K562 (cell line): Measurements from ENCODE around the gene G6PC2. TPM values are rescaled to one million over a fixed set of nuclear protein-coding genes. Genes with fewer than 3 reads are reported as not detected.

ENCODE experiments used
- CREB1 ChIP-seq, 2 experiments: sonication (generic) in 1 of 2; formaldehyde crosslinking in 1 of 2; IDR thresholded peaks; 2 replicates each; pipeline versions ENCODE4 v1.6.1 to v1.8.0; 2012 to 2022; ENCODE audit warnings: inconsistent platforms in 1 of 2, mild to moderate bottlenecking in 1 of 2, missing genetic modification reagents in 1 of 2, moderate library complexity in 1 of 2
- HNRNPLL ChIP-seq: fragments of 200-400 bp; formaldehyde crosslinking; IDR thresholded peaks from 2 replicates; pipeline ENCODE4 v1.6.1; 2017; ENCODE audit warnings: low read length, low read depth, mild to moderate bottlenecking; ENCODE audit not compliant: poor library complexity, severe bottlenecking
- L3MBTL2 ChIP-seq: fragments of 450-650 bp; IDR thresholded peaks from 2 replicates; pipeline ENCODE4 v1.6.1; 2016; ENCODE audit warnings: mild to moderate bottlenecking, moderate library complexity
- MCM2 ChIP-seq: fragments of 450-650 bp; IDR thresholded peaks from 2 replicates; pipeline ENCODE4 v1.6.1; 2017; ENCODE audit warnings: low read depth, mild to moderate bottlenecking
- PML ChIP-seq: IDR thresholded peaks from 2 replicates; pipeline ENCODE4 v1.6.1; 2012; ENCODE audit warnings: low read length, inconsistent platforms
- RAD51 ChIP-seq: fragments of 450-650 bp; IDR thresholded peaks from 2 replicates; pipeline ENCODE4 v1.7.1; 2016; ENCODE audit warnings: low read depth, mild to moderate bottlenecking, borderline replicate concordance
- RCOR1 ChIP-seq, 2 experiments: IDR thresholded peaks; 2 replicates each; pipeline ENCODE4 v1.6.1; 2012; ENCODE audit warnings: low read depth in 2 of 2, low read length in 2 of 2, borderline replicate concordance in 1 of 2, improper control_type of control experiment in 1 of 2
- VEZF1 ChIP-seq: fragments of 200-800 bp; sonication (Bioruptor generic); IDR thresholded peaks from 2 replicates; pipeline ENCODE4 v1.6.1; 2017; ENCODE audit warnings: missing genetic modification characterization, missing compliant biosample characterization
- XRCC4 ChIP-seq: IDR thresholded peaks from one replicate; pipeline ENCODE4 v1.6.1; 2011; ENCODE audit not compliant: insufficient read depth, insufficient read length; ENCODE audit errors: extremely low read depth
- ZNF354B ChIP-seq: fragments of 250-450 bp; sonication (Bioruptor Pico); IDR thresholded peaks from 2 replicates; pipeline ENCODE4 v1.4.0; 2020
- ZNF431 ChIP-seq: sonication (generic); formaldehyde crosslinking; IDR thresholded peaks from 2 replicates; pipeline ENCODE4 v1.8.0; 2022; ENCODE audit warnings: mild to moderate bottlenecking, missing genetic modification reagents
- ZNF717 ChIP-seq: fragments of 250-450 bp; sonication (Bioruptor Pico); IDR thresholded peaks from 2 replicates; pipeline ENCODE4 v1.5.0; 2021
- ZNF740 ChIP-seq, 3 experiments: fragments of 200-800 bp in 1 of 3; sonication (Bioruptor generic) in 1 of 3; sonication (generic) in 1 of 3; formaldehyde crosslinking in 1 of 3; IDR thresholded peaks; 2 replicates each; pipeline versions ENCODE4 v1.6.1 to v1.8.0; 2016 to 2022; ENCODE audit warnings: mild to moderate bottlenecking in 2 of 3, missing compliant biosample characterization in 2 of 3, missing genetic modification characterization in 2 of 3, missing genetic modification reagents in 1 of 3
- polyA plus RNA-seq, 8 experiments: library from polyadenylated mRNA; depleted of rRNA in 4 of 8; stranded (reverse) in 5 of 8; unstranded in 3 of 8; fragments of >200 nt; fragmentation: Nextera tagmentation in 2 of 8; fragmentation: Illumina TruSeq in 1 of 8; extraction: Ambion mirVana in 2 of 8; extraction: Trizol in 1 of 8; gene quantifications; 2 replicates each; pipeline versions ENCODE4 v1.2.1 to v1.2.3, GENCODE V29; 2011 to 2014; ENCODE audit warnings: inconsistent platforms in 1 of 8, missing spikeins in 1 of 8
- total RNA-seq, 7 experiments: library from RNA; depleted of rRNA in 6 of 7; stranded (reverse); fragments of >200 nt in 6 of 7; fragmentation: Illumina TruSeq in 2 of 7; extraction: Trizol in 2 of 7; gene quantifications; 2 replicates each; pipeline versions ENCODE4 v1.2.1 to v1.2.3, GENCODE V29; 2011 to 2021; ENCODE audit warnings: low replicate concordance in 1 of 7

The G6PC2 gene
- total and polyA plus RNA-seq, 9 of the 15 experiments (the other 6 are each of a cell fraction or from before 2014, with no cell fraction given): 0.03 to 0.15 TPM; not detected in 7

GRCh38 chr2:168941297-168941696 is 40.2 kb downstream of the G6PC2 start (continued):
- TF ChIP-seq ZNF431 (CRISPR knock-in tag) (no peak), HNRNPLL (no peak), RCOR1 (IDR thresholded peaks at IDR 0.05; ENCODE audit: borderline replicate concordance in 1 of 2, low read depth in 2 of 2, low read length in 2 of 2) (peak in 1 of 2 experiments; percentile 28; a peak in 1 of 4 replicates), RAD51 (no peak), L3MBTL2 (no peak), MCM2 (no peak), XRCC4 (no peak), ZNF740 (CRISPR knock-in tag; IDR thresholded peaks at IDR 0.05) (no peak), ZNF740 (tag; IDR thresholded peaks at IDR 0.05) (no peak), ZNF717 (CRISPR knock-in tag) (no peak), ZNF354B (CRISPR knock-in tag) (no peak), VEZF1 (CRISPR knock-in tag) (0 out of 2 replicates have a peak, but pooled peaks have one; percentile 28), CREB1 (IDR thresholded peaks at IDR 0.05) (peak; percentile 26; the same call in 1 of the 2 replicates), CREB1 (CRISPR knock-in tag; IDR thresholded peaks at IDR 0.05) (no peak), PML (peak; percentile 78)
